GM12875 (cell line): ENCODE results near the gene LGI2.
"Not testable (repeated sequence)": the region's sequence is repeated elsewhere in the genome, so short reads cannot be mapped to it uniquely, and the experiment has no call there.

Source experiments
- H3K4me3 ChIP-seq: one replicate; pipeline ENCODE4 v1.5.1; 2011; ENCODE audit warnings: low read depth, low read length, control low read depth
- CTCF ChIP-seq: IDR thresholded peaks from 2 replicates; pipeline ENCODE4 v1.5.1; 2011; ENCODE audit warnings: low read depth, mild to moderate bottlenecking, control low read depth, inconsistent platforms, low read length, moderate library complexity, borderline replicate concordance; ENCODE audit not compliant: insufficient read depth

Gene LGI2

DNA sequence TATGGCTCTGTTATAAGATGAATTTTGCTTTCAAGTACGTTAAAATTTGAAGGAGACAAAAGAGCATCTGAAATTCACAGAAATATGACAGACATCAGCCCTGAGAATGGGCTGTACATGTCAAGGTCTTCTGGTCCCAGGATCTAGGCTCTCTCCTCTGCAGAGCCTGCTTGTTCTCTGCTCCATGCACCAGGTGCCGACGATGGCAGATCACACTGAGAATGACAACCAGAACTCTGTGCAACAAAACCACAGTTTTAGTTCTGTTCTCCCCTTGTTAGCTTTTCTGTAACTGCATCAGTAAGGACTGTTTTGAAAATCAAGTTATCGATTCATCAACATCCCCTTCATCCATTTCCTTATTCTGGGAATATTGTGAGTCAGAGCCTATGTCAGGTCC lies 30.9 kb upstream of the LGI2 start:
- H3K4me3 ChIP-seq = no peak overlapping the region
- TF ChIP-seq CTCF = no peak

- no peak overlapping the region for H3K4me3 ChIP-seq
- TF ChIP-seq CTCF = no peak
Measured at GRCh38 chr4:25060963-25061340, 30.2 kb upstream of the LGI2 start.

DNA sequence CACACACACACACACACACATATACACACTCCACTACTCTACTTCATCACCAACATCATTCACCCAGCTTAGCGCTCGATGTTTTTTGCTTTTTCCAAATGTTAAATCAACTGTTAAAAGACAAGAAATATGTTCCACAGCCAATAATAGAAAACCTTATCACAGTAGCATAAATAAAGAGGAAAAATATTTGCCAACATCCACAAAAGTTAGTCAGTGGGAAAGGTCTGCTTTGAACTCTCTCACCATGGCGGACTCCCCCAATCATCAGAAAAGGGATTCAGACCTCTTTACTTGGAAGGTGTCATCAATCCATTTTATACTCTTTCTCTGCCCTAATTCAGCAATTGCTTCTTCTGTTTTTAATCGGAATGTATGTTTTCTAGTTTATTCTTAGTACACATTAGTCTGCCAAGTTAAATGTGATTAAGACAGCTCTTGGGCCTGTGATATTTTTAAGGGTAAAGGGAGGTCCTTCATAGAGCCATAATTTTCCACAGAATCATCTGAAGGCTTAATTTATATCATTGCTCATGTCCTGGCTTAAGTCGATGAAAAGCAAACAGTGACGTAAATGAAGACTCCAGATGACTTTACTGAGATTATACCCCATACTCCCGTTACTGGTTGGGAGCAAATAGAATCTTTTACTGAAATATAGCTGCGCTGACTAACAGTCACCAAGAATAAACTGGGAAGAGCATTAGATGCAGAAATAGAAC lies 29.7 kb upstream of the LGI2 start:
- TF ChIP-seq CTCF = no peak
- H3K4me3 ChIP-seq = no peak overlapping the region

DNA sequence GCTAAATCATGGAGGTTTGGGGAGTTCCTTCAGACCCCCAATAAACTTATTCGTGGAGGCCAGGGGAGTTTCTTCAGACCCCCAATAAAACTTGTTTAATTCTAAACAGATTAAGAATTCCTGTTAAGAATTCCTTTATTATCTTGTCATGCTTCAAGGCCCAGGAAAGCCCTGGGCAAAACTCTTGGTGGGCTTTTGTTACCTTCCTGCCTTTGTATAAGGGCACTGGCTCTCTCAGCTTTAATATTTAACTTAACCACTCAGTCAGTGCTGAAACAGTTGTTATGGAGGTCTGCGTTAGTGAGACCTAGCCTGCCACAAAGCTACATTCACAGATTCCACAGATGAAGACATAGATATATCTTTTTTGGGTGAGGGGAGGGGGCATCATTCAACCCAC lies 29.0 kb upstream of the LGI2 start:
- no peak overlapping the region for H3K4me3 ChIP-seq
- no peak for TF ChIP-seq CTCF

- no peak overlapping the region for H3K4me3 ChIP-seq
- no peak for TF ChIP-seq CTCF
Measured at GRCh38 chr4:25058796-25059195, 28.1 kb upstream of the LGI2 start.

DNA sequence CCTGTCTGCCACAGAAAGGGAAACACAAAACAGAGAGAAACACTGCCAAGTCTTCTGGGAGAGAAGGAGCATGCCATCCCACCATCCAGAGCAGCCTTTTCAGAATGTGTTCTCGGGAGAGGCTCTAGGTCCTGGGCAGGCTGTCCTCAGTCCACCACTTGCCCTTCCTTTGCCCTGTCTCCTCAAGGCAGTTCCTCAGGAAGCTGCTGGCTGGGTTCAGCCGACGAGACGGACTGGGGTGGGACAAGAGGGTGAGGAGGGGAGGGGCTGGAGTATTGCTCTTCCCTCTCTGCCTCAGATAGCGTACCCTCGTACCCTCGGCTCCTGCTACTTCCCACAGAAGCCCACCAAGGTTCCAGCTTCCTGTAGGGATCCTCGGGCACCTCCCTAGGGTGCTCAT lies 26.6 kb upstream of the LGI2 start:
- no peak for TF ChIP-seq CTCF
- no peak overlapping the region for H3K4me3 ChIP-seq

GRCh38 chr4:25052037-25052436 lies 21.3 kb upstream of the LGI2 start:
- not testable (repeated sequence) for H3K4me3 ChIP-seq

DNA sequence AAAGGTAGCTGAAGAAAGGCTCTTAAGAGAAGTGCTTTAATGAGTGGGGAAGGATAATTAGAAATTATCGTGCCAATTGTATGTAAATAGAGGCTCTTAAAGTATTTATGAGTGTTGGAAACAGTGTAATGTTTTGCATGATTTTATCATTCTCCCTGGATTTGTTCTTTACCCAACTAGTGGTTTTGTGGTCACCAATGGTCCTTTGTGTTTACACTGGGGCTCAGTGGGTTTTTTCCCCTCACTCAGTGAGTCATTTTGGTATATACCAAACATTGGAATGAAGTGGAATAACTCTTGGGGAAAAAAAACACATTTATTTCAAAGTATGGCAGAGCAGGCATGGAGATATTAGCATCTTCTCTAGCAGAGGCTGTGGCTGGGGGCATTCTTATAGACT lies 20.8 kb upstream of the LGI2 start:
- no peak for TF ChIP-seq CTCF
- H3K4me3 ChIP-seq = no peak overlapping the region
